ENCODE results near the gene ITPK1.

DNA sequence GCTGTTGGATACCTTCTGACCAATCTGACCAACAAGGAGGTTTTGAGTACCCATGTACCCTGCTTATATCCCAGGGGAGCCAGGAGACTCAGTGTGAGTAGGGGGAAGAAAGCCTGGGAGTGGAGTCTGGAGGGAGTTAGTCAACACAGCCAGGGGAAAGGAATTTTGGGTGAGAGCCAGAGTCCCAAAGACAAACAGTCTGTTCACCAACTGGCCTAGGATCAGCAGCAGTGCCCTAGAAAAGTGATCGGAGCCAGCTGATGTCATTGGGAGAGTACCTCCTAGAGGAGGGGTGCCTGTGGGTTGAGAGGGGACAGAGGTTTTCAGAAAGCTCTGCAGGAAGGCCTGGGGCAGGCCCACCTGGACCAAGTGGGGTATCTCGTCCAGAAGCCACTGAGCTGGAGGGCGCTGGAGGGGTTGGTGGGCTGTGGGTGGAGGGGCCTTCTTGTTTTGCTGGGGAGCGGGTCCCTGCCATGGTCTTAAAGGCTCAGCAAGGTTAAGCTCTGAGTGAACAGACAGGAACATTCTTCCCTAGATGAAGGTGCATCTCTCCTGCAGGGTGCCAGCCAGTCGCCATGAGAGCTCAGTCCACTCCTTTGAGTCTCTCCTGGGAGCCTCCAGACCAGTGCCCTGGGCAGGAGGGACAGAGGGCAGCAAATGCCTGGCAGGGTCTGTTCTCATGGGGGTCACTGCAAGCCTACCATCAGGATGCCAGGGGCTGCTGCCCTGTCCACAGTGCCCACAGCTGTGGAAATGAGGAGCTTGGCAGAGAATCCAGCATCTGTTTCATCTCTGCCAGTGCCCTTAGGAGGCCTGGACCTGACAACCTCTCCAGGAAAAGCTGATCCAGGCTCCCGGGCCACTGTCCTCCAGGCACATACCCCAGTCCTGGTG, 129.2 kb downstream of the ITPK1 start:
- TF ChIP-seq, protein P1, sequence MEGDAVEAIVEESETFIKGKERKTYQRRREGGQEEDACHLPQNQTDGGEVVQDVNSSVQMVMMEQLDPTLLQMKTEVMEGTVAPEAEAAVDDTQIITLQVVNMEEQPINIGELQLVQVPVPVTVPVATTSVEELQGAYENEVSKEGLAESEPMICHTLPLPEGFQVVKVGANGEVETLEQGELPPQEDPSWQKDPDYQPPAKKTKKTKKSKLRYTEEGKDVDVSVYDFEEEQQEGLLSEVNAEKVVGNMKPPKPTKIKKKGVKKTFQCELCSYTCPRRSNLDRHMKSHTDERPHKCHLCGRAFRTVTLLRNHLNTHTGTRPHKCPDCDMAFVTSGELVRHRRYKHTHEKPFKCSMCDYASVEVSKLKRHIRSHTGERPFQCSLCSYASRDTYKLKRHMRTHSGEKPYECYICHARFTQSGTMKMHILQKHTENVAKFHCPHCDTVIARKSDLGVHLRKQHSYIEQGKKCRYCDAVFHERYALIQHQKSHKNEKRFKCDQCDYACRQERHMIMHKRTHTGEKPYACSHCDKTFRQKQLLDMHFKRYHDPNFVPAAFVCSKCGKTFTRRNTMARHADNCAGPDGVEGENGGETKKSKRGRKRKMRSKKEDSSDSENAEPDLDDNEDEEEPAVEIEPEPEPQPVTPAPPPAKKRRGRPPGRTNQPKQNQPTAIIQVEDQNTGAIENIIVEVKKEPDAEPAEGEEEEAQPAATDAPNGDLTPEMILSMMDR (conservative IDR thresholded peaks at IDR 0.05; ENCODE audit: low read length): no peak
- no peak for TF ChIP-seq EZH2phosphoT487 (IDR thresholded peaks at IDR 0.05; ENCODE audit: borderline replicate concordance, low read depth, low read length)

All from OCI-LY7 (cell line).